ENCODE measurements around the gene ARRDC4. TPM values are rescaled to one million over a fixed set of nuclear protein-coding genes. Genes with fewer than 3 reads are reported as not detected.

Gene ARRDC4
- total RNA-seq, 1 donor from 2014 or later = 2.0 TPM

DNA sequence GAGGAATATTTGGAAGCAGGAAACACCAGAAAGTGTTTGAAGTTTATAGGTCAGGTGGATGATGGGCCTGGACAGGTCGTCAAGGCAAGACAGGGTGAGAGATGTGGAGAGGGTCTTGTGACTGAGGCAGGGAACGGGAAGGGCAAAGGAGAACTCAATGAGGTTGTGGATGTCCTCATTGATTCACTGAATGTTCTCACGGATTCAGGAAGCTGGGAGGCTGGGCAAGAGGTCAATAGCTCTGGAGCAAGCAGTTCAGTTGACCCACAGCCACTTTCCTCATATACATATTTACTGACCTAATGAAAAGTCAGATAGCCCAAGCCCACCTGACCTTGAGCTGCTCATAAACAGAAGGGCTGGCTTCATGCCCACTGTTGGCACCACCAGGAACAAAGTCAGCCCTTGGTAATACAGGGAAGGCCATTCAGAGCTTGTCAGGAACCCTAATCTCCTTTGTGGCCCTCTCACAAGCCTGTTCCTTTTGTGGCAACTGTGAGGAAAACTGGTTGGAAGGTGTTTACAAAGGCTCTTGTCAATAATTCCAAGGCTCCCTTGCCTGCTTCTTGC lies 31.6 kb downstream of the ARRDC4 start:
- H3K36me3 Mint-ChIP-seq (ENCODE audit: low read depth) = peaks cover 2% of the 10 kb centered on the region
- TF ChIP-seq, protein P1, sequence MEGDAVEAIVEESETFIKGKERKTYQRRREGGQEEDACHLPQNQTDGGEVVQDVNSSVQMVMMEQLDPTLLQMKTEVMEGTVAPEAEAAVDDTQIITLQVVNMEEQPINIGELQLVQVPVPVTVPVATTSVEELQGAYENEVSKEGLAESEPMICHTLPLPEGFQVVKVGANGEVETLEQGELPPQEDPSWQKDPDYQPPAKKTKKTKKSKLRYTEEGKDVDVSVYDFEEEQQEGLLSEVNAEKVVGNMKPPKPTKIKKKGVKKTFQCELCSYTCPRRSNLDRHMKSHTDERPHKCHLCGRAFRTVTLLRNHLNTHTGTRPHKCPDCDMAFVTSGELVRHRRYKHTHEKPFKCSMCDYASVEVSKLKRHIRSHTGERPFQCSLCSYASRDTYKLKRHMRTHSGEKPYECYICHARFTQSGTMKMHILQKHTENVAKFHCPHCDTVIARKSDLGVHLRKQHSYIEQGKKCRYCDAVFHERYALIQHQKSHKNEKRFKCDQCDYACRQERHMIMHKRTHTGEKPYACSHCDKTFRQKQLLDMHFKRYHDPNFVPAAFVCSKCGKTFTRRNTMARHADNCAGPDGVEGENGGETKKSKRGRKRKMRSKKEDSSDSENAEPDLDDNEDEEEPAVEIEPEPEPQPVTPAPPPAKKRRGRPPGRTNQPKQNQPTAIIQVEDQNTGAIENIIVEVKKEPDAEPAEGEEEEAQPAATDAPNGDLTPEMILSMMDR (IDR thresholded peaks at IDR 0.05) = no peak
- peaks cover 5% of the 10 kb centered on the region for H3K9me3 Mint-ChIP-seq
- peaks cover 9% of the 10 kb centered on the region for H3K4me1 Mint-ChIP-seq
- CTCF ChIA-PET = no interaction called here
- DNase-seq = no peak
- POLR2A ChIA-PET = no interaction called here
- intact Hi-C loops (cut with micrococcal nuclease) = no loop called here
- no peak overlapping the region for H3K4me3 Mint-ChIP-seq
- H3K27ac Mint-ChIP-seq = no peak overlapping the region
- no peak for ATAC-seq (ENCODE audit: low read depth)
- peaks cover 2% of the 10 kb centered on the region for H3K27me3 Mint-ChIP-seq

GRCh38 chr15:97992823-97993222 lies 32.3 kb downstream of the ARRDC4 start:
- H3K36me3 Mint-ChIP-seq (ENCODE audit: low read depth) = peaks cover 2% of the 10 kb centered on the region
- no peak overlapping the region for H3K4me3 Mint-ChIP-seq
- peaks cover 5% of the 10 kb centered on the region for H3K9me3 Mint-ChIP-seq
- no peak for ATAC-seq (ENCODE audit: low read depth)
- ChIA-PET CTCF (no interaction called here), POLR2A (no interaction called here)
- no peak overlapping the region for H3K27ac Mint-ChIP-seq
- intact Hi-C loops (cut with micrococcal nuclease) = no loop called here
- TF ChIP-seq, protein P1 (IDR thresholded peaks at IDR 0.05) = no peak
- H3K4me1 Mint-ChIP-seq = peaks cover 9% of the 10 kb centered on the region
- H3K27me3 Mint-ChIP-seq = peaks cover 2% of the 10 kb centered on the region
- DNase-seq = no peak

DNA sequence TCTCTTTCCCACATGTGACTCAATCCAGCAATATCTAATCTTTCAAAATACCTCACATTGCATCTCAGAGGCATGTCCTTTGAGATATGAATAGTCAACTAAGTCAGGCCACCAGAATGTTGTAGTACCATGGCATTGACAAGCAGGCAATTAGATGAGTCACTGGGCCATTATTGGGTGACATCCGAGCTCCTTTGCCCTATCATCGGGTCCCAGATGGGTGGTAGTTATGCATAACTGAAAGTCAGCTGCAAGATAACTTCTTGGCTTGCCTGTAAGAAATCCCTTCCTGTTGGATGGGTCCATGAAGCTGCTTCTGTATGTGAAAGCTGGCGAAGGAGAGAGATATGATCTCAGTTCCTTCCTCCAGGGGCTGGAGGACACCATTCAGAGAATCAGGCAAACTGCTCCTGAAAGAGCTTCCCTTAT lies 32.8 kb downstream of the ARRDC4 start:
- TF ChIP-seq, protein P1 (IDR thresholded peaks at IDR 0.05) = no peak
- Mint-ChIP-seq H3K36me3 (ENCODE audit: low read depth) (no peaks in the 10 kb centered on the region), H3K4me3 (no peak overlapping the region), H3K27me3 (no peaks in the 10 kb centered on the region), H3K9me3 (peaks cover 2% of the 10 kb centered on the region), H3K4me1 (peaks cover 9% of the 10 kb centered on the region), H3K27ac (no peak overlapping the region)
- intact Hi-C loops (cut with micrococcal nuclease) = no loop called here
- no peak for DNase-seq
- ATAC-seq (ENCODE audit: low read depth) = no peak
- POLR2A ChIA-PET = no interaction called here
- CTCF ChIA-PET = no interaction called here

DNA sequence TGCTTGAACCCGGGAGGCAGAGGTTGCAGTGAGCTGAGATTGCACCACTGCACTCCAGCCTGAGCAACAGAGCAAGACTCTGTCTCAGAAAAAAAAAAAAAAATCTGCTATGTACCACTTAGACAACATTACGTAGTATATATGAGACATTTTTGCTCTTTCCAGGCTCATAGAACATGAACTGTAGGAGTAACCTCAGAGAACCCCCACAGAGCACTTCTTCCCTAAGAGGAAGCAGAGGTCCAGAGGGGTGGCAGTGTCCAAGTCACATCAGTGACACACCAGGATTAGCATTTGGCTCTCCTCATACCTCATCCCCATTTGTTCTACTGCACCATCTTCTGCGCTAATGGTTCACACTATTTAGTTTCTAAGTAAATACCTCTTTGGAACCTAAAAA lies 33.7 kb downstream of the ARRDC4 start:
- Mint-ChIP-seq H3K27me3 (no peaks in the 10 kb centered on the region), H3K36me3 (ENCODE audit: low read depth) (no peaks in the 10 kb centered on the region), H3K4me3 (no peak overlapping the region), H3K9me3 (peaks cover 2% of the 10 kb centered on the region), H3K27ac (no peak overlapping the region), H3K4me1 (peaks cover 9% of the 10 kb centered on the region)
- DNase-seq = no peak
- intact Hi-C loops (cut with micrococcal nuclease) = no loop called here
- CTCF ChIA-PET = no interaction called here
- POLR2A ChIA-PET = no interaction called here
- TF ChIP-seq, protein P1 (IDR thresholded peaks at IDR 0.05) = no peak
- no peak for ATAC-seq (ENCODE audit: low read depth)

- peaks cover 2% of the 10 kb centered on the region for H3K9me3 Mint-ChIP-seq
- no peaks in the 10 kb centered on the region for H3K27me3 Mint-ChIP-seq
- DNase-seq = no peak
- H3K4me1 Mint-ChIP-seq = peaks cover 9% of the 10 kb centered on the region
- ChIA-PET POLR2A (no interaction called here), CTCF (no interaction called here)
- intact Hi-C loops (cut with micrococcal nuclease) = no loop called here
- no peak for ATAC-seq (ENCODE audit: low read depth)
- TF ChIP-seq, protein P1 (IDR thresholded peaks at IDR 0.05) = no peak
- no peak overlapping the region for H3K4me3 Mint-ChIP-seq
- no peak overlapping the region for H3K27ac Mint-ChIP-seq
- no peaks in the 10 kb centered on the region for H3K36me3 Mint-ChIP-seq (ENCODE audit: low read depth)
Measured at GRCh38 chr15:97995192-97995591, 34.7 kb downstream of the ARRDC4 start.

All from activated B cell treated with CpG ODN at 0.5 μM for 24 hours (primary cell).